ENCODE results near the gene INTS4. TPM values are rescaled to one million over a fixed set of nuclear protein-coding genes. Genes with fewer than 3 reads are reported as not detected.
"Not testable (repeated sequence)": the region's sequence is repeated elsewhere in the genome, so short reads cannot be mapped to it uniquely, and the experiment has no call there.

The INTS4 gene
- total and polyA plus RNA-seq, 8 donors, result 10.7 to 92.8 (median 18.3) TPM

- H3K4me3 ChIP-seq; H3K9me3 ChIP-seq; H3K27ac ChIP-seq; H3K27me3 ChIP-seq; DNase-seq; intact Hi-C loops (cut with DNase I; ENCODE audit: low total_unique reads); H3K4me1 ChIP-seq: not testable (repeated sequence)
- H3K36me3 ChIP-seq, result peaks cover 0 to 69% (median 64%) of the 10 kb centered on the region in 4 donors
These were observed 104.3 kb downstream of the INTS4 start for GRCh38 chr11:77890100-77890614.

GRCh38 chr11:77889045-77889444 lies 105.4 kb downstream of the INTS4 start:
- DNase-seq; H3K9me3 ChIP-seq; H3K27me3 ChIP-seq; H3K27ac ChIP-seq; H3K4me1 ChIP-seq; intact Hi-C loops (cut with DNase I; ENCODE audit: low total_unique reads); H3K4me3 ChIP-seq: not testable (repeated sequence)
- peaks cover 4 to 72% (median 65%) of the 10 kb centered on the region in 4 donors for H3K36me3 ChIP-seq
- 89 to 96% (median 93%) methylated on average over 5 of the region's 5 CpGs for WGBS, 5 donors

- DNase-seq, result peak in 1 of 2 donors; percentile 40
- no peaks in the 10 kb centered on the region for H3K9me3 ChIP-seq
- no peaks in the 10 kb centered on the region for H3K27me3 ChIP-seq
- H3K4me3 ChIP-seq, result no peak overlapping the region
- H3K4me1 ChIP-seq, result no peaks in the 10 kb centered on the region
- peaks cover 14 to 75% (median 69%) of the 10 kb centered on the region in 4 donors for H3K36me3 ChIP-seq
- intact Hi-C loops (cut with DNase I; ENCODE audit: low total_unique reads), result no loop called here
- H3K27ac ChIP-seq, result no peak overlapping the region
- 86 to 97% (median 96%) methylated on average over 18 of the region's 18 CpGs for WGBS, 5 donors
- no peak for TF ChIP-seq EP300 (IDR thresholded peaks at IDR 0.05)
- no peak for TF ChIP-seq POLR2A (IDR thresholded peaks at IDR 0.05)
- no peak for TF ChIP-seq CTCF (IDR thresholded peaks at IDR 0.05)
- no peak for TF ChIP-seq POLR2AphosphoS5 (IDR thresholded peaks at IDR 0.05)
These were observed 108.1 kb downstream of the INTS4 start for GRCh38 chr11:77886401-77886800.

- no peak for TF ChIP-seq POLR2A (IDR thresholded peaks at IDR 0.05)
- peaks cover 19 to 78% (median 72%) of the 10 kb centered on the region in 4 donors for H3K36me3 ChIP-seq
- no peaks in the 10 kb centered on the region for H3K27me3 ChIP-seq
- no peak overlapping the region for H3K27ac ChIP-seq
- WGBS, 5 donors, result 97 to 99% (median 98%) methylated on average over 6 of the region's 6 CpGs
- intact Hi-C loops (cut with DNase I; ENCODE audit: low total_unique reads), result no loop called here
- no peaks in the 10 kb centered on the region for H3K4me1 ChIP-seq
- no peaks in the 10 kb centered on the region for H3K9me3 ChIP-seq
- no peak overlapping the region for H3K4me3 ChIP-seq
- DNase-seq, result no peak
These were observed 109.7 kb downstream of the INTS4 start for GRCh38 chr11:77884829-77885190.

- H3K4me1 ChIP-seq, result no peaks in the 10 kb centered on the region
- H3K9me3 ChIP-seq, result no peaks in the 10 kb centered on the region
- WGBS, 5 donors, result 78 to 98% (median 89%) methylated on average over 6 of the region's 6 CpGs
- no peak overlapping the region for H3K4me3 ChIP-seq
- intact Hi-C loops (cut with DNase I; ENCODE audit: low total_unique reads), result no loop called here
- no peak for DNase-seq
- peaks cover 19 to 78% (median 72%) of the 10 kb centered on the region in 4 donors for H3K36me3 ChIP-seq
- H3K27me3 ChIP-seq, result no peaks in the 10 kb centered on the region
- no peak overlapping the region for H3K27ac ChIP-seq
- TF ChIP-seq EP300 (IDR thresholded peaks at IDR 0.05) (no peak), POLR2AphosphoS5 (IDR thresholded peaks at IDR 0.05) (no peak), CTCF (IDR thresholded peaks at IDR 0.05) (no peak), POLR2A (IDR thresholded peaks at IDR 0.05) (no peak)
These were observed 110.2 kb downstream of the INTS4 start for GRCh38 chr11:77884186-77884828.

- Histone ChIP-seq H3K9me3 (no peaks in the 10 kb centered on the region), H3K4me3 (no peak overlapping the region), H3K27ac (no peak overlapping the region), H3K27me3 (no peaks in the 10 kb centered on the region), H3K36me3 (peaks cover 22 to 79% (median 75%) of the 10 kb centered on the region in 4 donors), H3K4me1 (peaks cover 0 to 5% (median 3%) of the 10 kb centered on the region in 4 donors)
- intact Hi-C loops (cut with DNase I; ENCODE audit: low total_unique reads), result no loop called here
- no peak for DNase-seq
- TF ChIP-seq EP300 (IDR thresholded peaks at IDR 0.05) (no peak), POLR2A (IDR thresholded peaks at IDR 0.05) (no peak), CTCF (IDR thresholded peaks at IDR 0.05) (no peak), POLR2AphosphoS5 (IDR thresholded peaks at IDR 0.05) (no peak)
- WGBS, 5 donors, result 91 to 95% (median 94%) methylated on average over 5 of the region's 5 CpGs
These were observed 110.7 kb downstream of the INTS4 start for GRCh38 chr11:77883775-77884174.
